Measurements from ENCODE around the gene SMIM44. TPM values are rescaled to one million over a fixed set of nuclear protein-coding genes. Genes with fewer than 3 reads are reported as not detected.

The SMIM44 gene
- total and polyA plus RNA-seq, 9 of the 15 experiments (the other 6 are each of a cell fraction or from before 2014, with no cell fraction given): not detected

GRCh38 chr19:3520166-3521103 is 37.2 kb upstream of the SMIM44 start (continued):
- TF ChIP-seq ZNF830 (CRISPR knock-in tag; IDR thresholded peaks at IDR 0.05): no peak
- TF ChIP-seq, protein P1, sequence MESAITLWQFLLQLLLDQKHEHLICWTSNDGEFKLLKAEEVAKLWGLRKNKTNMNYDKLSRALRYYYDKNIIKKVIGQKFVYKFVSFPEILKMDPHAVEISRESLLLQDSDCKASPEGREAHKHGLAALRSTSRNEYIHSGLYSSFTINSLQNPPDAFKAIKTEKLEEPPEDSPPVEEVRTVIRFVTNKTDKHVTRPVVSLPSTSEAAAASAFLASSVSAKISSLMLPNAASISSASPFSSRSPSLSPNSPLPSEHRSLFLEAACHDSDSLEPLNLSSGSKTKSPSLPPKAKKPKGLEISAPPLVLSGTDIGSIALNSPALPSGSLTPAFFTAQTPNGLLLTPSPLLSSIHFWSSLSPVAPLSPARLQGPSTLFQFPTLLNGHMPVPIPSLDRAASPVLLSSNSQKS (CRISPR knock-in tag; IDR thresholded peaks at IDR 0.05): no peak
- TF ChIP-seq SRSF7 (optimal IDR thresholded peaks at IDR 0.05; ENCODE audit: low read depth, low read length): no peak
- TF ChIP-seq PHF20 (IDR thresholded peaks at IDR 0.05; ENCODE audit: partially characterized antibody): no peak
- no peak for TF ChIP-seq ZNF347 (CRISPR knock-in tag; IDR thresholded peaks at IDR 0.05; ENCODE audit: low read depth)
- TF ChIP-seq NR2F6 (CRISPR knock-in tag; IDR thresholded peaks at IDR 0.05): no peak
- no peak for TF ChIP-seq ZNF717 (CRISPR knock-in tag; IDR thresholded peaks at IDR 0.05)
- no peak for TF ChIP-seq ZNF354B (CRISPR knock-in tag; IDR thresholded peaks at IDR 0.05)
- TF ChIP-seq, protein P2, sequence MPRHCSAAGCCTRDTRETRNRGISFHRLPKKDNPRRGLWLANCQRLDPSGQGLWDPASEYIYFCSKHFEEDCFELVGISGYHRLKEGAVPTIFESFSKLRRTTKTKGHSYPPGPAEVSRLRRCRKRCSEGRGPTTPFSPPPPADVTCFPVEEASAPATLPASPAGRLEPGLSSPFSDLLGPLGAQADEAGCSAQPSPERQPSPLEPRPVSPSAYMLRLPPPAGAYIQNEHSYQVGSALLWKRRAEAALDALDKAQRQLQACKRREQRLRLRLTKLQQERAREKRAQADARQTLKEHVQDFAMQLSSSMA (CRISPR knock-in tag; IDR thresholded peaks at IDR 0.05): no peak
- TF ChIP-seq, protein P3, sequence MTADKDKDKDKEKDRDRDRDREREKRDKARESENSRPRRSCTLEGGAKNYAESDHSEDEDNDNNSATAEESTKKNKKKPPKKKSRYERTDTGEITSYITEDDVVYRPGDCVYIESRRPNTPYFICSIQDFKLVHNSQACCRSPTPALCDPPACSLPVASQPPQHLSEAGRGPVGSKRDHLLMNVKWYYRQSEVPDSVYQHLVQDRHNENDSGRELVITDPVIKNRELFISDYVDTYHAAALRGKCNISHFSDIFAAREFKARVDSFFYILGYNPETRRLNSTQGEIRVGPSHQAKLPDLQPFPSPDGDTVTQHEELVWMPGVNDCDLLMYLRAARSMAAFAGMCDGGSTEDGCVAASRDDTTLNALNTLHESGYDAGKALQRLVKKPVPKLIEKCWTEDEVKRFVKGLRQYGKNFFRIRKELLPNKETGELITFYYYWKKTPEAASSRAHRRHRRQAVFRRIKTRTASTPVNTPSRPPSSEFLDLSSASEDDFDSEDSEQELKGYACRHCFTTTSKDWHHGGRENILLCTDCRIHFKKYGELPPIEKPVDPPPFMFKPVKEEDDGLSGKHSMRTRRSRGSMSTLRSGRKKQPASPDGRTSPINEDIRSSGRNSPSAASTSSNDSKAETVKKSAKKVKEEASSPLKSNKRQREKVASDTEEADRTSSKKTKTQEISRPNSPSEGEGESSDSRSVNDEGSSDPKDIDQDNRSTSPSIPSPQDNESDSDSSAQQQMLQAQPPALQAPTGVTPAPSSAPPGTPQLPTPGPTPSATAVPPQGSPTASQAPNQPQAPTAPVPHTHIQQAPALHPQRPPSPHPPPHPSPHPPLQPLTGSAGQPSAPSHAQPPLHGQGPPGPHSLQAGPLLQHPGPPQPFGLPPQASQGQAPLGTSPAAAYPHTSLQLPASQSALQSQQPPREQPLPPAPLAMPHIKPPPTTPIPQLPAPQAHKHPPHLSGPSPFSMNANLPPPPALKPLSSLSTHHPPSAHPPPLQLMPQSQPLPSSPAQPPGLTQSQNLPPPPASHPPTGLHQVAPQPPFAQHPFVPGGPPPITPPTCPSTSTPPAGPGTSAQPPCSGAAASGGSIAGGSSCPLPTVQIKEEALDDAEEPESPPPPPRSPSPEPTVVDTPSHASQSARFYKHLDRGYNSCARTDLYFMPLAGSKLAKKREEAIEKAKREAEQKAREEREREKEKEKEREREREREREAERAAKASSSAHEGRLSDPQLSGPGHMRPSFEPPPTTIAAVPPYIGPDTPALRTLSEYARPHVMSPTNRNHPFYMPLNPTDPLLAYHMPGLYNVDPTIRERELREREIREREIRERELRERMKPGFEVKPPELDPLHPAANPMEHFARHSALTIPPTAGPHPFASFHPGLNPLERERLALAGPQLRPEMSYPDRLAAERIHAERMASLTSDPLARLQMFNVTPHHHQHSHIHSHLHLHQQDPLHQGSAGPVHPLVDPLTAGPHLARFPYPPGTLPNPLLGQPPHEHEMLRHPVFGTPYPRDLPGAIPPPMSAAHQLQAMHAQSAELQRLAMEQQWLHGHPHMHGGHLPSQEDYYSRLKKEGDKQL (CRISPR knock-in tag; IDR thresholded peaks at IDR 0.05; ENCODE audit: borderline replicate concordance): peak; percentile 96; the same call in 1 of the 2 replicates
- TF ChIP-seq ZNF707 (CRISPR knock-in tag; conservative IDR thresholded peaks at IDR 0.05): no peak
- peak; percentile 31 for TF ChIP-seq DACH1 (IDR thresholded peaks at IDR 0.05; ENCODE audit: partially characterized antibody)
- TF ChIP-seq ZNF143 (CRISPR knock-in tag; IDR thresholded peaks at IDR 0.05): peak; percentile 53; the same call in 1 of the 2 replicates
- TF ChIP-seq FOS (IDR thresholded peaks at IDR 0.05; ENCODE audit: extremely low read depth, insufficient read length): no peak
- TF ChIP-seq MTF1 (CRISPR knock-in tag; IDR thresholded peaks at IDR 0.05; ENCODE audit: borderline replicate concordance): no peak
- TF ChIP-seq KDM5B (IDR thresholded peaks at IDR 0.05; ENCODE audit: insufficient replicate concordance, low read depth, low read length): no peak
- TF ChIP-seq RAD51 (IDR thresholded peaks at IDR 0.05; ENCODE audit: borderline replicate concordance, low read depth): peak; percentile 29; the same call in 1 of the 2 replicates
- TF ChIP-seq, protein P4, sequence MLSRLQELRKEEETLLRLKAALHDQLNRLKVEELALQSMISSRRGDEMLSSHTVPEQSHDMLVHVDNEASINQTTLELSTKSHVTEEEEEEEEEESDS (CRISPR knock-in tag; IDR thresholded peaks at IDR 0.05): no peak
- no peak for TF ChIP-seq POLR3G (IDR thresholded peaks at IDR 0.05; ENCODE audit: extremely low read depth, insufficient read length, insufficient replicate concordance)
- no peak for TF ChIP-seq ZNF146 (CRISPR knock-in tag; IDR thresholded peaks at IDR 0.05; ENCODE audit: unreplicated experiment)
- no peak for TF ChIP-seq ZNF175 (CRISPR knock-in tag; IDR thresholded peaks at IDR 0.05; ENCODE audit: low read depth)

All from K562 (cell line).